ENCODE measurements around the gene LMAN2L. TPM values are rescaled to one million over a fixed set of nuclear protein-coding genes. Genes with fewer than 3 reads are reported as not detected.

Gene LMAN2L
- polyA plus RNA-seq, 1 of the 3 experiments (the other 2 are of a cell fraction), result 17.7 TPM

GRCh38 chr2:96737831-96738230 lies 2.0 kb downstream of the LMAN2L start (continued):
- TF ChIP-seq ELF1 (IDR thresholded peaks at IDR 0.05) (no peak), RCOR1 (IDR thresholded peaks at IDR 0.05; ENCODE audit: low read length) (no peak), EZH2phosphoT487 (IDR thresholded peaks at IDR 0.05; ENCODE audit: borderline replicate concordance, low read depth) (no peak), PBX3 (IDR thresholded peaks at IDR 0.05) (no peak), GABPA (IDR thresholded peaks at IDR 0.05; ENCODE audit: low read depth) (no peak), REST (IDR thresholded peaks at IDR 0.05; ENCODE audit: low read depth, low read length) (no peak)

- H4K20me1 ChIP-seq (ENCODE audit: insufficient read depth), result no peaks in the 10 kb centered on the region
- H3K4me2 ChIP-seq, result no peak overlapping the region
- no peaks in the 10 kb centered on the region for H3K9me3 ChIP-seq
- H3K9ac ChIP-seq, result no peak overlapping the region
- POLR2A ChIA-PET, result no interaction called here
- H3K4me3 ChIP-seq (ENCODE audit: low read depth in 2 of 2, low read length in 1 of 2), result no peak overlapping the region
- peaks cover 32% of the 10 kb centered on the region for H3K79me2 ChIP-seq (ENCODE audit: insufficient read depth)
- no peak overlapping the region for H3K27ac ChIP-seq (ENCODE audit: low read depth in 2 of 2, low read length in 1 of 2)
- no peaks in the 10 kb centered on the region for H3K9me2 ChIP-seq
- CTCF ChIA-PET, result no interaction called here
- 56% methylated on average over 2 of the region's 2 CpGs for WGBS (ENCODE audit: low lambda C conversion rate)
- peaks cover 6 to 8% of the 10 kb centered on the region in 2 experiments; a peak in 2 of 4 replicates for H3K4me1 ChIP-seq (ENCODE audit: control insufficient read depth in 1 of 2, insufficient read depth in 2 of 2, low read depth in 1 of 2, low read length in 1 of 2)
- no peaks in the 10 kb centered on the region for H3K27me3 ChIP-seq (ENCODE audit: insufficient read depth)
- TF ChIP-seq NFIC (IDR thresholded peaks at IDR 0.05; ENCODE audit: borderline replicate concordance) (no peak), JUND (IDR thresholded peaks at IDR 0.05) (no peak)
- H2AFZ ChIP-seq (ENCODE audit: low read depth), result no peak overlapping the region
- no peak for DNase-seq
- no peaks in the 10 kb centered on the region for H3F3A ChIP-seq (replicated peaks; ENCODE audit: insufficient read depth)
- peaks cover 9 to 31% of the 10 kb centered on the region in 2 experiments for H3K36me3 ChIP-seq (replicated peaks in 1 of 2; ENCODE audit: control insufficient read depth in 1 of 2, insufficient read depth in 2 of 2, low read length in 1 of 2)
Measured at GRCh38 chr2:96737251-96737650, 2.6 kb downstream of the LMAN2L start.

- no peak for TF ChIP-seq FOSL2 (IDR thresholded peaks at IDR 0.05; ENCODE audit: borderline replicate concordance, low read depth)
- no peak for TF ChIP-seq FOXJ3 (CRISPR knock-in tag; IDR thresholded peaks at IDR 0.05)
- no peak for TF ChIP-seq FOXM1 (IDR thresholded peaks at IDR 0.05; ENCODE audit: low read depth)
- TF ChIP-seq NRF1 (IDR thresholded peaks at IDR 0.05; ENCODE audit: low read depth, low read length), result no peak
- no peak for DNase-seq
- CTCF ChIA-PET, result no interaction called here
- Histone ChIP-seq H3F3A (replicated peaks; ENCODE audit: insufficient read depth) (no peaks in the 10 kb centered on the region), H3K9ac (no peak overlapping the region), H3K9me2 (no peaks in the 10 kb centered on the region), H3K27me3 (ENCODE audit: insufficient read depth) (no peaks in the 10 kb centered on the region), H3K4me3 (ENCODE audit: low read depth in 2 of 2, low read length in 1 of 2) (no peak overlapping the region), H3K79me2 (ENCODE audit: insufficient read depth) (peaks cover 32% of the 10 kb centered on the region), H3K4me2 (no peak overlapping the region), H3K36me3 (replicated peaks in 1 of 2; ENCODE audit: control insufficient read depth in 1 of 2, insufficient read depth in 2 of 2, low read length in 1 of 2) (peaks cover 19 to 33% of the 10 kb centered on the region in 2 experiments), H3K4me1 (ENCODE audit: control insufficient read depth in 1 of 2, insufficient read depth in 2 of 2, low read depth in 1 of 2, low read length in 1 of 2) (peaks cover 6 to 8% of the 10 kb centered on the region in 2 experiments; a peak in 3 of 4 replicates), H3K27ac (ENCODE audit: low read depth in 2 of 2, low read length in 1 of 2) (no peak overlapping the region), H4K20me1 (ENCODE audit: insufficient read depth) (no peaks in the 10 kb centered on the region), H2AFZ (ENCODE audit: low read depth) (no peak overlapping the region), H3K9me3 (no peaks in the 10 kb centered on the region)
- POLR2A ChIA-PET, result no interaction called here
- 88% methylated on average over 8 of the region's 8 CpGs for WGBS (ENCODE audit: low lambda C conversion rate)
Measured at GRCh38 chr2:96734880-96735583, 4.8 kb downstream of the LMAN2L start.
